Ovary (tissue), 9 donors: Measurements from ENCODE around the gene MATN3. TPM values are rescaled to one million over a fixed set of nuclear protein-coding genes. Genes with fewer than 3 reads are reported as not detected.

ENCODE experiments used
- DNase-seq, 5 donors: peaks; one replicate each; pipeline ENCODE4 v3.0.0-alpha.2; 2019 to 2020
- H3K27ac ChIP-seq, 2 donors: fragments of 200-600 bp; one replicate each; pipeline versions ENCODE4 v1.5.1 to v1.8.0; 2019 to 2022
- H3K27me3 ChIP-seq: fragments of 200-600 bp; one replicate; pipeline ENCODE4 v1.8.0; 2022
- H3K36me3 ChIP-seq: fragments of 200-600 bp; sonication (generic); one replicate; pipeline ENCODE4 v1.5.1; 2019
- H3K4me1 ChIP-seq: one replicate; pipeline ENCODE4 v1.8.1; 2013; ENCODE audit warnings: mild to moderate bottlenecking, moderate library complexity; ENCODE audit not compliant: insufficient read depth
- H3K4me3 ChIP-seq: fragments of 200-600 bp; sonication (generic); one replicate; pipeline ENCODE4 v1.5.1; 2017
- H3K9me3 ChIP-seq, 2 donors: fragments of 200-600 bp in 1 of 2; sonication (generic) in 1 of 2; one replicate each; pipeline versions ENCODE4 v1.5.1 to v1.8.1; 2013 to 2019; ENCODE audit warnings: mild to moderate bottlenecking in 1 of 2, moderate library complexity in 1 of 2
- EP300 ChIP-seq: sonication (generic); formaldehyde crosslinking; IDR thresholded peaks from one replicate; pipeline ENCODE4 v1.6.1; 2017; ENCODE audit warnings: antibody characterized with exemption
- POLR2A ChIP-seq: fragments of 450-650 bp; IDR thresholded peaks from one replicate; pipeline ENCODE4 v1.6.1; 2017; ENCODE audit warnings: antibody characterized with exemption, mild to moderate bottlenecking, moderate library complexity
- WGBS, 3 donors: extraction: QIAGEN DNeasy Blood & Tissue Kit in 1 of 3; methylation state at CpG; one replicate each; pipeline versions ENCODE4 v1.1.5 to v1.1.7; 2013 to 2017; 5-methylcytosine and 5-hydroxymethylcytosine counted together
- intact Hi-C, 4 donors: fragments of 100-400 bp; cut with DNase I; formaldehyde crosslinking; loops; one replicate each; pipeline versions ENCODE4 v1.11.0 to v1.15.1; 2022 to 2023
- polyA plus RNA-seq, 2 donors: library from polyadenylated mRNA; stranded (reverse); fragments of 200-250 nt in 1 of 2; fragments of 350-450 nt in 1 of 2; fragmentation: Illumina TruSeq in 1 of 2; extraction: RNeasy Lipid Tissue Mini Kit (QIAGEN cat#74804) in 1 of 2; gene quantifications; one replicate each; pipeline ENCODE4 v1.2.3, GENCODE V29; 2013 to 2014
- total RNA-seq, 7 donors: library from RNA; depleted of rRNA in 2 of 7; stranded (reverse); fragments of >200 nt in 2 of 7; fragmentation: NEBNext Ultra II Directional in 3 of 7; extraction: Animal tissue kit (Norgen Biotek cat#: 25700) in 3 of 7; gene quantifications; one replicate each; pipeline versions ENCODE4 v1.1.0 to v1.2.4, GENCODE V29; 2016 to 2023
- TF ChIP-seq, protein P1 (sequence below), 3 donors: fragments of 450-650 bp in 2 of 3; fragments of 200-600 bp in 1 of 3; IDR thresholded peaks; one replicate each; pipeline versions ENCODE4 v1.5.1 to v1.8.0; 2016 to 2022; ENCODE audit warnings: antibody characterized with exemption in 3 of 3, mild to moderate bottlenecking in 1 of 3
- donor health status: DM: no; HTN: no; CAD: no; lungs with moderate emphysema.
- donor health status: DM: no; HTN: no; CAD: no.
- donor health status: Bipolar disorder and iron deficiency.
- donor health status: DM: yes; HTN: yes; CAD: no.
- donor health status: DM: no; HTN: no; CAD: no.
- donor health status: DM: yes; HTN: yes; CAD: no.

MATN3 gene
- total and polyA plus RNA-seq, 9 donors: 0.34 to 2.5 (median 0.73) TPM

DNA sequence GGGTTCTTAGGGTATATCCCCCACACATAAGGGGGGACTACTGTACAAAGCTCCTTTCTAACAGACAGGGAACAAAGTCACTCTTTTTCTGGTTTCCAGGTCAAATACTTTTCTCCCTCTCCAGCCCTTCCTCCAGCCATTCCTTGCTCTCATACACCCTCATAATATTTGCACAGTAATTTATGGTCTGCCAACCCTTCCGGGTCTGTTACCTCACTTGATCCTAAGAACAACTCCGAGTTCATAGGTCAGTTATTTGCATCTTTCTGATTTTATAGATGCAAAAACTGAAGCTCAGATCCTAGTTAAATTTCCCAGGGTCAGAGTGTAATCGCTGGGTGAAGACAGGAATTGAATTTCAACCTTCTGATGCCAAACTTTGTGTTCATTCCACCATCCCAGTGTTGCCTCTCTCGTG is 14.8 kb upstream of the MATN3 start:
- Histone ChIP-seq H3K4me3 (no peak overlapping the region), H3K27ac (no peak overlapping the region), H3K27me3 (no peaks in the 10 kb centered on the region), H3K36me3 (no peaks in the 10 kb centered on the region), H3K9me3 (peaks cover 0 to 3% of the 10 kb centered on the region in 2 donors), H3K4me1 (no peaks in the 10 kb centered on the region)
- no peak for DNase-seq
- intact Hi-C loops: no loop called here
- 30 to 58% (median 38%) methylated on average over 4 of the region's 4 CpGs for WGBS, 3 donors
- TF ChIP-seq, protein P1, sequence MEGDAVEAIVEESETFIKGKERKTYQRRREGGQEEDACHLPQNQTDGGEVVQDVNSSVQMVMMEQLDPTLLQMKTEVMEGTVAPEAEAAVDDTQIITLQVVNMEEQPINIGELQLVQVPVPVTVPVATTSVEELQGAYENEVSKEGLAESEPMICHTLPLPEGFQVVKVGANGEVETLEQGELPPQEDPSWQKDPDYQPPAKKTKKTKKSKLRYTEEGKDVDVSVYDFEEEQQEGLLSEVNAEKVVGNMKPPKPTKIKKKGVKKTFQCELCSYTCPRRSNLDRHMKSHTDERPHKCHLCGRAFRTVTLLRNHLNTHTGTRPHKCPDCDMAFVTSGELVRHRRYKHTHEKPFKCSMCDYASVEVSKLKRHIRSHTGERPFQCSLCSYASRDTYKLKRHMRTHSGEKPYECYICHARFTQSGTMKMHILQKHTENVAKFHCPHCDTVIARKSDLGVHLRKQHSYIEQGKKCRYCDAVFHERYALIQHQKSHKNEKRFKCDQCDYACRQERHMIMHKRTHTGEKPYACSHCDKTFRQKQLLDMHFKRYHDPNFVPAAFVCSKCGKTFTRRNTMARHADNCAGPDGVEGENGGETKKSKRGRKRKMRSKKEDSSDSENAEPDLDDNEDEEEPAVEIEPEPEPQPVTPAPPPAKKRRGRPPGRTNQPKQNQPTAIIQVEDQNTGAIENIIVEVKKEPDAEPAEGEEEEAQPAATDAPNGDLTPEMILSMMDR (IDR thresholded peaks at IDR 0.05): no peak
- TF ChIP-seq POLR2A: no peak
- no peak for TF ChIP-seq EP300

DNA sequence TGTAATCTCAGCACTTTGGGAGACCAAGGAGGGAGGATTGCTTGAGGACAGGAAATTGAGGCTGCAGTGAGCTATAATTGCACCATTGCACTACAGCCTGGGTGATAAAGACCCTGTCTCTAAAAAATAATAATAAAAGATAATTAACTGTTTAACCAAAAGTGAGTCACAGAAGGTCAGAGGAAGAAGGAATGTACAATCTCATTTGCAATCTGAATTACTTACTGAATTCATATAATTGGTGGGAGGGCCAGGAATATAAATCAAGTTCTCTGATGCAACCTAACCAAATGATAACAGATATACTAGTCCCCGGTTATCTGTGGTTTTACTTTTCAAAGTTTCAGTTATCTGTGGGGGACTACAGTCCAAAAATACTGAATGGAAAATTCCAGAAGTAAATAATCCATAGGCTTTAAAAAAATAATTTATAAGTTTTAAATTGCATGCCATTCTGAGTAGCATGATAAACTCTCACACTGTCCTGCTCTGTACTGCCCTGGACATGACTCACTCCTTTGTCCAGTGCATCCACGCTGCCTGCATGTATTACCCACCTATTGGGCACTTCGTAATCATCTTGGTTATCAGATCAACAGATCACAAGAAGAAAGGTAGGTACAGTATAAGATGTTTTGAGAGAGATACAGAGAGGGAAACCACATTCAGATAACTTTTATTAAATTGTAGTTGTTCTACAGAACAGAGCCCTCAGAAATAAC is 12.8 kb upstream of the MATN3 start:
- H3K4me1 ChIP-seq: no peaks in the 10 kb centered on the region
- H3K36me3 ChIP-seq: no peaks in the 10 kb centered on the region
- no peak overlapping the region for H3K4me3 ChIP-seq
- H3K9me3 ChIP-seq: peaks cover 0 to 3% of the 10 kb centered on the region in 2 donors
- H3K27ac ChIP-seq: no peak overlapping the region
- no peak for TF ChIP-seq POLR2A
- TF ChIP-seq EP300: no peak
- TF ChIP-seq, protein P1 (IDR thresholded peaks at IDR 0.05): no peak
- intact Hi-C loops: no loop called here
- H3K27me3 ChIP-seq: no peaks in the 10 kb centered on the region
- 80 to 90% (median 85%) methylated on average over 3 of the region's 3 CpGs for WGBS, 3 donors
- DNase-seq: no peak

DNA sequence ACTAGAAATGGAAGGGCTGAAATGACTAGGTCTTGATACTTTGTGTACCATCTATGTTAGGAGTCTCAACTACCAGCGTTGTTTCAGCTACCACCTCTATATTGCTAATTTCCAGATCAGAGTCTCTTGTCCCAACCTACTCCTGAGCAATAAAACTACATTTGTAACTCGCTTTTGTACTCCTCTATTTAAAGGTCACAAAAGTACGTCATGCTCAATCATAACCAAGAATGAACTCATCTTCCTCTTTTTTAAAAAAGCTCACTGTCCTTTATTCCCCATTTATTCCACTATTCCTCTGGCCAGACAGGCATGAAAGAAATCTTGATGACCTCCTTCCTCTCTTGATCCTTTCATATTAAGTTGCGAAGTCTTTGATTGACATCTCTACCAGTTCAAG is 11.2 kb upstream of the MATN3 start:
- 92 to 98% (median 95%) methylated on average over 4 of the region's 4 CpGs for WGBS, 3 donors
- no peaks in the 10 kb centered on the region for H3K27me3 ChIP-seq
- intact Hi-C loops: no loop called here
- no peaks in the 10 kb centered on the region for H3K4me1 ChIP-seq
- no peaks in the 10 kb centered on the region for H3K36me3 ChIP-seq
- H3K27ac ChIP-seq: no peak overlapping the region
- no peak overlapping the region for H3K4me3 ChIP-seq
- no peak for TF ChIP-seq EP300
- no peak for DNase-seq
- H3K9me3 ChIP-seq: no peaks in the 10 kb centered on the region

DNA sequence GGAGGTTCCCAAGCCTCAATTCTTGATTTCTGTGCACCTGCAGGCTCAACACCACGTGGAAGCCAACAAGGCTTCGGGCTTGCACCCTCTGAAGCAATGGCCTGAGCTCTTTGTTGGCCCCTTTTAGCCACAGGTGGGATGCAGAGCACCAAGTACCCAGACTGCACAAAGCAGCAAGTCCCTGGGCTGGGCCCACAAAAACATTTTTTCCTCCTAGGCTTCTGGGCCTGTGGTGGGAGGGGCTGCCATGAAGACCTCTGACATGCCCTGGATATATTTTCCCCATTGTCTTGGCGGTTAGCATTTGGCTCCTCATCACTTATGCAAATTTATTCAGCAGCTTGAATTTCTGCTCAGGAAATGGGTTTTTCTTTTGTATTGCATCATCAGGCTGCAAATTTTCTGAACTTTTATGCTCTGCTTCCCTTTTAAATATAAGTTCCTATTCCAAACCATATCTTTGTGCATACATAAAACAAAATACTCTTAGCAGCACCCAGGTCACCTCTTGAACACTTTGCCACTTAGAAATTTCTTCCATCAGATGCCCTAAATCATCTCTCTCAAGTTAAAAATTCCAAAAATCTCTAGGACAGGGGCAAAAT is 9.0 kb upstream of the MATN3 start:
- intact Hi-C loops: no loop called here
- WGBS, 3 donors: 73 to 93% (median 84%) methylated on average over 3 of the region's 3 CpGs

More for the DNA sequence above, 9.0 kb upstream of the MATN3 start:
- DNase-seq: no peak
- TF ChIP-seq EP300 (no peak), POLR2A (no peak)
- TF ChIP-seq, protein P1 (IDR thresholded peaks at IDR 0.05): no peak
- Histone ChIP-seq H3K36me3 (no peaks in the 10 kb centered on the region), H3K27me3 (no peaks in the 10 kb centered on the region), H3K27ac (no peak overlapping the region), H3K9me3 (no peaks in the 10 kb centered on the region), H3K4me1 (no peaks in the 10 kb centered on the region), H3K4me3 (no peak overlapping the region)
